NOMO-1 treated with DMSO at 0.1 percent for 48 hours (cell line): ENCODE data around the gene KDM5B.
"Not testable (repeated sequence)": the region's sequence is repeated elsewhere in the genome, so short reads cannot be mapped to it uniquely, and the experiment has no call there.

ENCODE experiments used
- DNase-seq: peaks from one replicate; lab custom pipeline; 2025; ENCODE audit not compliant: unreplicated experiment; lab: John Stamatoyannopoulos, UW

Gene KDM5B

GRCh38 chr1:202812176-202813026 lies 4.2 kb upstream of the KDM5B start:
- DNase-seq, result no peak

GRCh38 chr1:202811296-202812175 lies 3.3 kb upstream of the KDM5B start:
- DNase-seq, result no peak

- DNase-seq, result peak; percentile 89
Observed at GRCh38 chr1:202810615-202811295, 2.5 kb upstream of the KDM5B start, which contains the start of gene PCAT6. Gene PCAT6 (plus strand): TSS chr1:202810954.

- DNase-seq, result no peak
Observed at GRCh38 chr1:202810193-202810614, 2.0 kb upstream of the KDM5B start.

GRCh38 chr1:202809597-202810159 lies 1.5 kb upstream of the KDM5B start:
- DNase-seq, result no peak

GRCh38 chr1:202807451-202807925 lies 733 bp downstream of the KDM5B start:
- no peak for DNase-seq

GRCh38 chr1:202806845-202807450 lies 1.3 kb downstream of the KDM5B start:
- DNase-seq, result no peak

- DNase-seq, result no peak
Observed at GRCh38 chr1:202805886-202806844, 2.1 kb downstream of the KDM5B start.

- no peak for DNase-seq
Observed at GRCh38 chr1:202804126-202804525, 4.1 kb downstream of the KDM5B start.

- DNase-seq, result no peak
Observed at GRCh38 chr1:202802998-202803932, 5.0 kb downstream of the KDM5B start.

- no peak for DNase-seq
Observed at GRCh38 chr1:202802034-202802433, 6.2 kb downstream of the KDM5B start.

GRCh38 chr1:202801175-202801574 lies 7.0 kb downstream of the KDM5B start:
- DNase-seq, result no peak

GRCh38 chr1:202800742-202801141 lies 7.5 kb downstream of the KDM5B start:
- no peak for DNase-seq

- DNase-seq, result no peak
Observed at GRCh38 chr1:202798792-202799331, 9.4 kb downstream of the KDM5B start.

GRCh38 chr1:202798260-202798659 lies 10.0 kb downstream of the KDM5B start:
- no peak for DNase-seq

- DNase-seq, result no peak
Observed at GRCh38 chr1:202796670-202797069, 11.6 kb downstream of the KDM5B start.

- not testable (repeated sequence) for DNase-seq
Observed at GRCh38 chr1:202794931-202795330, 13.3 kb downstream of the KDM5B start.
